GM12864 (cell line): ENCODE data around the gene PIBF1.
A peak's percentile ranks its signal among the peaks of the same experiment; 100 is the strongest.
"Not testable (repeated sequence)": the region's sequence is repeated elsewhere in the genome, so short reads cannot be mapped to it uniquely, and the experiment has no call there.

Source experiments
- DNase-seq: peaks from one replicate; pipeline ENCODE4 v3.0.0-alpha.2; 2011; ENCODE audit warnings: low read depth
- H3K4me3 ChIP-seq: 2 replicates; pipeline ENCODE4 v1.5.1; 2011; ENCODE audit warnings: mild to moderate bottlenecking, low read depth, low read length, control low read depth
- CTCF ChIP-seq: IDR thresholded peaks from 2 replicates; pipeline ENCODE4 v1.5.1; 2011; ENCODE audit warnings: low read depth, mild to moderate bottlenecking, moderate library complexity, low read length, control low read depth, inconsistent platforms; ENCODE audit errors: missing control alignments

The PIBF1 gene

GRCh38 chr13:72757792-72758535 lies 24.0 kb upstream of the PIBF1 start:
- no peak for DNase-seq
- TF ChIP-seq CTCF: no peak
- no peak overlapping the region for H3K4me3 ChIP-seq

GRCh38 chr13:72760189-72760588 lies 21.7 kb upstream of the PIBF1 start:
- no peak overlapping the region for H3K4me3 ChIP-seq
- TF ChIP-seq CTCF: no peak
- DNase-seq: no peak

- TF ChIP-seq CTCF: no peak
- DNase-seq: no peak
- H3K4me3 ChIP-seq: no peak overlapping the region
Observed at GRCh38 chr13:72763411-72763810, 18.5 kb upstream of the PIBF1 start.

- no peak for DNase-seq
- no peak for TF ChIP-seq CTCF
- H3K4me3 ChIP-seq: no peak overlapping the region
Observed at GRCh38 chr13:72774019-72774418, 7.9 kb upstream of the PIBF1 start.

- no peak for TF ChIP-seq CTCF
- no peak for DNase-seq
- H3K4me3 ChIP-seq: peak overlapping the region; percentile 89
Observed at GRCh38 chr13:72782717-72783116, 784 bp downstream of the PIBF1 start.

GRCh38 chr13:72784679-72785078 lies 2.7 kb downstream of the PIBF1 start:
- not testable (repeated sequence) for DNase-seq, H3K4me3 ChIP-seq

- no peak overlapping the region for H3K4me3 ChIP-seq
- TF ChIP-seq CTCF: no peak
- DNase-seq: no peak
Observed at GRCh38 chr13:72788831-72789230, 6.9 kb downstream of the PIBF1 start.
